HG02970 (cell line): ENCODE results near the gene VPS4B.

Experiments
- ATAC-seq: cut with Tn5 transposase; IDR thresholded peaks from one replicate; pipeline ENCODE4 v1.9.1; 2021; ENCODE audit warnings: mild to moderate bottlenecking, moderate library complexity, moderate number of reproducible peaks; ENCODE audit not compliant: unreplicated experiment, low FRiP score

VPS4B gene

DNA sequence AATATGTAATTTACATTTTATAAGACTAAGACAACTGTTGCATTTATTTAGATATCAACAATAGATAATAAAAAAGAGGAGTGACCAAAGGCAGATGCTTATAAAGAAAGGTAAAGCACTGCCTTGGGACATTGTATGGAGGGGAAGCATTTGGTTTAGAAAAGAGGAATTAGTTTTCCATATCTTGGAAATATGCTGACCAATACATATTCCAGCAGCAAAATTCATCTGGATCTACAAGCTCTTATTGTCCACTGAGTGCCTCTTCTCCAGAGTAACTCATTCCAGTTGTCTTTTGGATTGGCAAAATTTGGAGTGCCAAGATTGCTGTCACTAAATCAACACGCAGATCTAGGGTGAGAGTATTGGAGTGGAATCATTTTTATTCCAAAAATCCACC, 8.9 kb upstream of the VPS4B start:
- ATAC-seq: no peak

GRCh38 chr18:63430526-63430925, 8.2 kb upstream of the VPS4B start:
- ATAC-seq: no peak

DNA sequence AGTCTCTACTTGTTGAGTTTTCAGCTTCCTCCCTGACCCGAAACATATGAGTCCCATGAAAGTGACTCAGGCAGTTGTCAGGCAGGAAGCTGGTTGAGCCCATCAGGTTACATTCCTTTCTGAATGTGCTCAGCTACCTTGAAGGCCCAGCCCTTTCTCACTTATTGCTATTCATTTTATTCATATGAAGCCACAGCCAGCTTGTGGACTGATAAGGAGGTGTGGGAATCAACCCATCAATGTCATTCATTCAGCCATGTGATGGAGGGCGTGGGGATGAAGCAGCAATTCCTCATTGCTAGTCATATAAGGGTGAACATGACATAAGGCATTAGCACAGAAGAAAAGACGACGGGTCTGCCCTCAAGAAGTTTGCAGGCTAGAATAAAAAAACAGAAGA, 5.3 kb upstream of the VPS4B start:
- no peak for ATAC-seq

DNA sequence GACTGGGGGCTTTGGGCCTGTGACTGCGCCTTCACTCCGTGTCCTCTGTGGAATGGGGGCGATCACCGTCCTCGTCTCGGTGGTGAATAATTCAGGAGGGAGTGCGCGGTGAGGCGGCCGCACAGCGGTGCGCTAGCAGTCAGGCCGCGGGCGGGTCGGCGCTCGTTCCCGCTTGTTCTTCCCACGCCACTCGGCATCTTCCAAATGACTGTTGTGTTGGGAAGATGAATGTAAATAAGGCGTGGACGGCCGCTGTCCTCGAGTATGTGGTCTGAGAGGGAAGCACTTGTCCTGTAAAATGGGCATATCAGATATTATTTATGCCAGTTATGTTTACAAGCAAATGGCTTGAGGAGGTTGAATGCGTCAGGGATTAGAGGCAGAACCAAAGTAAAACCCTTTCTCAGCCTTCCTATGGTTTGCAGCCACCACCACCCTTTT, 608 bp upstream of the VPS4B start:
- ATAC-seq: peak; percentile 30

DNA sequence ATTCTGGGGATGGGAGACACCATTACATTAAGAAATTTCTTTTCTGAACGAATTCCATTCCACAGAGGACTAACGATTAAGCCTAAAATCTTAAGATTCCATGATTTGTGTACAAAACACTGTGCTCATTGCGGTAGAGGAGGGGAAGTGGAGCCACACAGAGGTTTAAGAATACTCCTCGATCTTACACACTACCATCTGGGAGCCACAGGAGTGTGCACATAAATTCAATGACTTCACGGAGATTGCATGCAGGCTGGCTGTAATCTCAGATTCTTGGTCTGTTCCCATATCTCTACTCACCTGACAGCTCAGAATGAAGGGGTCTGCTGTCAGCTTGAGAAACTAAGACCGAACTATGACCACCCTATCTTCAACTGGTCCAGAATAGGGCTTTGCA, 762 bp downstream of the VPS4B start:
- ATAC-seq: no peak

- no peak for ATAC-seq
Measured at GRCh38 chr18:63412953-63413352, 9.3 kb downstream of the VPS4B start.

- no peak for ATAC-seq
Measured at GRCh38 chr18:63410792-63411191, 11.5 kb downstream of the VPS4B start.

DNA sequence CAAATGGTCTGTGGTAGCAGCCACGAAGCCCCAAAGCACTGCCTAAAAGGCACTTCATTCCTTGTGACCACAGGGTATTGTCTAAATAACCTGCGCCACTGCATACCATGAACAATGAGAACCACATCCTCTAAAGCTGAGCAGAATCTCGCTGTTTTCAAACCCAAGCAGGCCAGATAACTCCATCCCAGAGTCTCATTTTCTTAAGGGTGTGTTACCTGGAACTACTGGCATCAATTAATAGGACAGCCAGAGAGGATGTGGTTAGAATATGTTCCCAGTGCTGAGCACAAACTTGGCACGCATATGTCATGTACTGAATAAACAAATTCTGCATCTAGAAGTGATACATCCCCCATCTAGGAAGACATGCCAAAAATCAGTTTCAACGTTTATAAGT, 13.0 kb downstream of the VPS4B start:
- ATAC-seq: no peak

DNA sequence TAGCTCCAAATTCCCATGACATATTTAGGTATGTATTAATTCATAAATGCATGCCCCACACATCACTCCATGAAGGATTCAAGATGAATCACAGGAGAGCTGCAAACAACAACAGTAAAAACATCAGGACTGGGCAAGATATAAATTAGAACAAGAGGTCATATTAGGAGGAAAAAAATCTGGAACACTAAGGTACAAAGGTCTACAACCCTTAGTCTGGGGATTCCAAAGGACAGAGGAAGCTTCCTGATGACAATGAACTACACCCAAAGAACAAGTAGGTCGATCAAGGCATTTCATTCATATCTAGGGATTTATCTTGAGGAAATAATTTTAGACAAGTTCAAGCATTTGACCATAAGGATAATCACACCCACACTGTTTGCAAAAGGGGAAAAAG, 14.5 kb downstream of the VPS4B start:
- no peak for ATAC-seq

GRCh38 chr18:63405986-63406385, 16.3 kb downstream of the VPS4B start:
- no peak for ATAC-seq

GRCh38 chr18:63402246-63403162, 19.8 kb downstream of the VPS4B start:
- ATAC-seq: no peak

- no peak for ATAC-seq
Measured at GRCh38 chr18:63399300-63399699, 23.0 kb downstream of the VPS4B start.

DNA sequence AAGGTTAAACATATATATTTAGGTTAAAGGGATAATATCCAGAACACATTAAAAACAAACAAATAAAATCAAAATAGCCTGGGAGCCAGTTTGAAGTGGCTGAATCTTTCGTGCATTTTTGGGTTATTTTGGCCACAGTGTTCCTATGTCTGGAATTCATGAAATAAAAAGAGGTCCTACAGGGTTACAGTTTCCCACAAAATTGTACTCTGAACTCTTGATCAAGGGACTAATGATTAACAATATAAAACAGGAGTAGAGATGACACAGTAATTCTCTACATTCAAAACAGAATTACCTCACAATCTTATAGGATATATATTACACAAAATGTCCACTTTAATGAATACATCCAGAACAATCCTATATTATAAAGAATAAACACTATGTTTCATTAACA, 24.9 kb downstream of the VPS4B start:
- no peak for ATAC-seq

DNA sequence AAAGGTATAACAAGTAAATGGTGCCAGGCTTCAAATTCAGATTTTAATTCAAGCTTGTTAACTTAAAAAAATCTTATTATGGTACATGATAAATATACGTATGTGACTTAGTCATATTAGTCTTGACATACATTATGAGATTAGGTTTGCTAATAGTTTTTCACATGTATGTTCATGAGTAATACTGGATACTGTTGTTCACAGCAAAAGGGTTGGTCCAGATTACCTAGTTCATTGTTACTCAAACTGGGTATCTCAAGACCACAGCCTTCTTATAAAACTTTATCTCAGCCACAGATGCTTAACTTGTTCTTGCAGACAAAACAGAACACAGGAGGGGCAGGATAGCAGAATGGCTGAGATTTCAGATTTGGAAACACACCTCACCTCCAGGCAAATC, 26.8 kb downstream of the VPS4B start:
- no peak for ATAC-seq

GRCh38 chr18:63394954-63395353, 27.3 kb downstream of the VPS4B start:
- no peak for ATAC-seq

- no peak for ATAC-seq
Measured at GRCh38 chr18:63387861-63388260, 34.4 kb downstream of the VPS4B start.

DNA sequence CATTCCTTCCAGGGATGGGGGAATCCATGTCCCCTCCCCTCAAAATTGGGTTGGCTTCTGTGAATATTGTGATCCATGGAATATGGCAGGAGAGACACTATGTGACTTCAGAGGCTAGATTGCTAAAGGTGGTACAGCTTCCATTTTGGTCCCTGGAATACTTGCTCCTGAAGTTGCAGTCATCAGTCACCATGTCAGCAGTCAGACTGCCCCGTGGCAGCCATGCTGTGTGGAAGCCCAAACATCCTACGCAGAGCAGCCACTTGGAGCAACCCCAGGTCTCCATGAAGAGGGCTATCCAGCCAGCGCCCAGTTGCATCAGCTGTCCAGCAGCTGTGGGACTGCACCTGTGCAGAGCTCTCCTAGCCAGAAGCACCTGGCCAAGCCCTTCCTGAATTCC, 39.4 kb downstream of the VPS4B start:
- ATAC-seq: no peak

DNA sequence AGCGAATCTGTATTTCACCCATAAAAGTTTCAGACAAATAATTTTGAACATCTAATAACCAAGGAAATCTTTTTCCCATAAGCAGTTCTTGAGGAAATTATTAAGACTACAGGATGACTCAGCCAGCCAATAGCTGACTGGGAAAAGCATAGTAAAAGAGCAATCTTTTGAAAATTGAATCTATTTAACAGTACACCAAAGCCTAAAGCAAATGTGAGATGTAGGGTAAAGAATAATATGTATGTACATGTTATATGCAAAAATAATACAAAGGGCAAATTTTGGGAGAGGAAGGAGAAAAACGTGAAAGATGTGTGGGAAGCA, 42.7 kb downstream of the VPS4B start:
- ATAC-seq: no peak

DNA sequence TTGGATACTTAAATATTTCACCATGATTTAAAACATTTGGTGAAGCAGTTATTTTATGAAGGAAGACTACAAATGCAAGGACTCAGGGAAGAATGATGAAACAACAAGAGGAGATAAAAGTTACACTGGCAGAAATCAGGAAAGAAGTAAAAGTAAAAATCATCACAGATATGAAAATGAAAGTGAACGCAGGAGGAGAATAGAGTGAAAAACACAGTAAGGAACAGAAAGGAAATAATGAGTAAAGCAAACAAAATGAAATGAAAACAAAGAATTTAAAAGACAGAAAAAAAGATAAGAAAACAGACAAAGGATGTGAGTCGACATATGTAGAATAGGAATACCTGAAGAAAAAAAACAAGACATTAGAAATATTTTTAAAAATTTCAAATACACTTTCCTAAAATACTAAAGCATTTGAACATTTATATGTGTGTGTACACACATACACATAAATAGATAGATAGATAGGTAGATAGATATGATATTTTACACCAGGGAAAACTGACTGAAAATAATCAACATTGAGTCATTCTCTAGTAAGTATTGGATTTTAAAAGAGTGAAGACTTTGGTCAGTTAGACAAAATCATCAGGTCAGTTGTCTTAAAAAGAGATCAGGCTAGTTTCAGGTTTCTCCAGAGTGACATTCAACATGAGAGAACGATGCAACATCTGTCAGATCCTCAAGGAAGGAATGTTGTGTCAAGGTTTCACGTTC, 43.2 kb downstream of the VPS4B start:
- ATAC-seq: no peak

DNA sequence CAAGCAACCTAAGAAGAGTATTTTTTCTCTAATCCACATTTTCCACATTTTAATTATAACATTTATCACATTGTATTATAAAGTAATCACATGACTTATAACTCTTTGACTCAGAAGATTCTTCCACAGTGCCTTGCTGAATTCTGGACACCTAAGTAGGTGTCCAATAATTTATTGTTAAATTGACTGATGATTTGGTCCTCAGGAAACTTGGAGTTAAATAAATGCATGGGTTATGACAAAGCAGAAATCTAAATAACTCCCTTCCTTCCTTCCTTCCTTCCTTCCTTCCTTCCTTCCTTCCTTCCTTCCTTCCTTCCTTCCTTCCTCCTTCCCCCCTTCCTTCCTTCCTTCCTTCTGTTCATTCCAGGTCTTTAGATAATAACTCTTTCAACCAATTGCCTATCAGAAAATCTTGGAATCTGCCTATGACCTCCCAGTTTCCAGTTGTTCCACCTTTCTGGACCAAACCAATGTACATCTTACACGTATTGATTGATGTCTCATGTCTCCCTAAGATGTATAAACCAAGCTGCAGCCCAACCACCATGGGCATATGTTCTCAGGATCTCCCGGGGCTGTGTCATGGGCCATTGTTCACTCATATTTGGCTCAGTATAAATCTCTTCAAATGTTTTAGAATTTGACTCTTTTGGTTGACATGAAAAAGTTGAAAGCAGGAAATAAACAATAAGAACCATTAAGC, 44.8 kb downstream of the VPS4B start:
- no peak for ATAC-seq

DNA sequence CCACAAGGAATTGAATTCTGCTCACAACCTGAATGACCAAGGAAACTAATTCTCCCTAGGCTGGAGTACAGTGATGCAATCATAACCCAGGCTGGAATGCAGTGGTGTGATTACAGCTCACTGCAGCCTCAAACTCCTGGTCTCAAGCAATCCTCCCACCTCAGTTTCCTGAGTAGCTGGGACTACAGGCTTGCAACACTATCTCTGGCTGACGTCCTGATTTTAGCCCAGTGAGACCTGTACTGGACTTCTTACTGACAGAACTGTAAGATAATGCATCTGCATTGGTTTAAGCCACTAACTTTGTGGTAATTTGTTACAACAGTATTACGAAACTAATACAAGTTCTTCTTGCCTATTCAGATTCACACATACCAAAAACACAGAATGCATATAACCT, 45.7 kb downstream of the VPS4B start:
- ATAC-seq: no peak
